Dendritic cell treated with granulocyte-macrophage colony-stimulating factor and Interleukin-4, amounts not matched to agents 40 ng/mL and 50 ng/mL, for 4 days (primary cell): ENCODE measurements around the gene LONP2.
"Not testable (repeated sequence)": the region's sequence is repeated elsewhere in the genome, so short reads cannot be mapped to it uniquely, and the experiment has no call there.

Experiments
- H3K27ac Mint-ChIP-seq: one replicate; pipeline ENCODE4 v1.8.0; 2022; ENCODE audit warnings: mild to moderate bottlenecking, mixed read lengths
- H3K27me3 Mint-ChIP-seq: one replicate; pipeline ENCODE4 v1.8.0; 2022; ENCODE audit warnings: mild to moderate bottlenecking, mixed read lengths
- H3K36me3 Mint-ChIP-seq: one replicate; pipeline ENCODE4 v1.8.0; 2022; ENCODE audit warnings: low read depth, mixed read lengths
- H3K4me1 Mint-ChIP-seq: one replicate; pipeline ENCODE4 v1.8.0; 2022; ENCODE audit warnings: low read depth, mixed read lengths
- H3K4me3 Mint-ChIP-seq: one replicate; pipeline ENCODE4 v1.8.0; 2022; ENCODE audit warnings: mild to moderate bottlenecking, moderate library complexity, mixed read lengths
- H3K9me3 Mint-ChIP-seq: one replicate; pipeline ENCODE4 v1.8.0; 2022; ENCODE audit warnings: mixed read lengths
- intact Hi-C: fragments of 100-400 bp; cut with micrococcal nuclease; formaldehyde crosslinking; loops from one replicate; pipeline ENCODE4 v1.15.0; 2022

The LONP2 gene

GRCh38 chr16:48366165-48367093 lies 122.3 kb downstream of the LONP2 start:
- peaks cover 38% of the 10 kb centered on the region for H3K36me3 Mint-ChIP-seq
- H3K27ac Mint-ChIP-seq: peak overlapping the region; percentile 94
- H3K4me1 Mint-ChIP-seq: peaks cover 73% of the 10 kb centered on the region
- intact Hi-C loops: loop anchor here (2.0 to 5.0 kb wide), 2 partner anchors 14 to 171 kb away; no protein-coding TSS in a partner anchor
- peak overlapping the region; percentile 85 for H3K4me3 Mint-ChIP-seq
- H3K27me3 Mint-ChIP-seq: no peaks in the 10 kb centered on the region
- H3K9me3 Mint-ChIP-seq: no peaks in the 10 kb centered on the region

- Mint-ChIP-seq H3K9me3 (no peaks in the 10 kb centered on the region), H3K27me3 (no peaks in the 10 kb centered on the region), H3K36me3 (peaks cover 27% of the 10 kb centered on the region), H3K4me3 (no peak overlapping the region), H3K27ac (peak overlapping the region; percentile 94), H3K4me1 (peaks cover 68% of the 10 kb centered on the region)
- intact Hi-C loops: loop anchor here (2.0 to 5.0 kb wide), 2 partner anchors 13 to 170 kb away; no protein-coding TSS in a partner anchor
Measured at GRCh38 chr16:48367441-48368049, 123.4 kb downstream of the LONP2 start.

GRCh38 chr16:48369765-48370164 lies 125.7 kb downstream of the LONP2 start:
- H3K27ac Mint-ChIP-seq: no peak overlapping the region
- H3K36me3 Mint-ChIP-seq: peaks cover 15% of the 10 kb centered on the region
- no peak overlapping the region for H3K4me3 Mint-ChIP-seq
- peaks cover 54% of the 10 kb centered on the region for H3K4me1 Mint-ChIP-seq
- no peaks in the 10 kb centered on the region for H3K9me3 Mint-ChIP-seq
- intact Hi-C loops: loop anchor here (5.0 kb wide), 1 partner anchor 168 kb away; no protein-coding TSS in a partner anchor
- no peaks in the 10 kb centered on the region for H3K27me3 Mint-ChIP-seq

- Mint-ChIP-seq H3K4me3 (no peak overlapping the region), H3K27ac (no peak overlapping the region), H3K27me3 (no peaks in the 10 kb centered on the region), H3K9me3 (no peaks in the 10 kb centered on the region), H3K36me3 (peaks cover 11% of the 10 kb centered on the region), H3K4me1 (peaks cover 50% of the 10 kb centered on the region)
- intact Hi-C loops: no loop called here
Measured at GRCh38 chr16:48370229-48370628, 126.1 kb downstream of the LONP2 start.

GRCh38 chr16:48370668-48371392 lies 126.7 kb downstream of the LONP2 start:
- H3K4me1 Mint-ChIP-seq: peaks cover 45% of the 10 kb centered on the region
- intact Hi-C loops, H3K27me3 Mint-ChIP-seq, H3K4me3 Mint-ChIP-seq, H3K9me3 Mint-ChIP-seq, H3K36me3 Mint-ChIP-seq, H3K27ac Mint-ChIP-seq: not testable (repeated sequence)

GRCh38 chr16:48371393-48371780 lies 127.3 kb downstream of the LONP2 start:
- H3K9me3 Mint-ChIP-seq: no peaks in the 10 kb centered on the region
- H3K27me3 Mint-ChIP-seq: no peaks in the 10 kb centered on the region
- H3K4me3 Mint-ChIP-seq: no peak overlapping the region
- H3K36me3 Mint-ChIP-seq: peaks cover 2% of the 10 kb centered on the region
- peaks cover 41% of the 10 kb centered on the region for H3K4me1 Mint-ChIP-seq
- H3K27ac Mint-ChIP-seq: no peak overlapping the region
- intact Hi-C loops: no loop called here

- no peak overlapping the region for H3K4me3 Mint-ChIP-seq
- intact Hi-C loops: no loop called here
- peaks cover 38% of the 10 kb centered on the region for H3K4me1 Mint-ChIP-seq
- H3K9me3 Mint-ChIP-seq: no peaks in the 10 kb centered on the region
- no peaks in the 10 kb centered on the region for H3K36me3 Mint-ChIP-seq
- no peak overlapping the region for H3K27ac Mint-ChIP-seq
- H3K27me3 Mint-ChIP-seq: no peaks in the 10 kb centered on the region
Measured at GRCh38 chr16:48372744-48373143, 128.6 kb downstream of the LONP2 start.

- Mint-ChIP-seq H3K36me3 (no peaks in the 10 kb centered on the region), H3K27ac (no peak overlapping the region), H3K4me1 (peaks cover 39% of the 10 kb centered on the region), H3K9me3 (no peaks in the 10 kb centered on the region), H3K4me3 (no peak overlapping the region), H3K27me3 (no peaks in the 10 kb centered on the region)
- intact Hi-C loops: no loop called here
Measured at GRCh38 chr16:48373258-48374029, 129.3 kb downstream of the LONP2 start.

- intact Hi-C loops: no loop called here
- no peaks in the 10 kb centered on the region for H3K9me3 Mint-ChIP-seq
- no peaks in the 10 kb centered on the region for H3K36me3 Mint-ChIP-seq
- no peaks in the 10 kb centered on the region for H3K27me3 Mint-ChIP-seq
- no peak overlapping the region for H3K4me3 Mint-ChIP-seq
- H3K27ac Mint-ChIP-seq: no peak overlapping the region
- peaks cover 47% of the 10 kb centered on the region for H3K4me1 Mint-ChIP-seq
Measured at GRCh38 chr16:48374255-48374654, 130.2 kb downstream of the LONP2 start.

GRCh38 chr16:48377301-48377700 lies 133.2 kb downstream of the LONP2 start:
- H3K27me3 Mint-ChIP-seq: not testable (repeated sequence)

GRCh38 chr16:48378276-48378675 lies 134.2 kb downstream of the LONP2 start:
- no peaks in the 10 kb centered on the region for H3K9me3 Mint-ChIP-seq
- H3K4me3 Mint-ChIP-seq: no peak overlapping the region
- intact Hi-C loops: no loop called here
- no peak overlapping the region for H3K27ac Mint-ChIP-seq
- peaks cover 59% of the 10 kb centered on the region for H3K4me1 Mint-ChIP-seq
- H3K27me3 Mint-ChIP-seq: no peaks in the 10 kb centered on the region
- peaks cover 15% of the 10 kb centered on the region for H3K36me3 Mint-ChIP-seq

More at GRCh38 chr16:48377301-48377700, 133.2 kb downstream of the LONP2 start:
- intact Hi-C loops, H3K27ac Mint-ChIP-seq, H3K4me3 Mint-ChIP-seq, H3K9me3 Mint-ChIP-seq: not testable (repeated sequence)
- peaks cover 13% of the 10 kb centered on the region for H3K36me3 Mint-ChIP-seq
- peaks cover 54% of the 10 kb centered on the region for H3K4me1 Mint-ChIP-seq

GRCh38 chr16:48378836-48379235 lies 134.7 kb downstream of the LONP2 start:
- peaks cover 21% of the 10 kb centered on the region for H3K36me3 Mint-ChIP-seq
- peak overlapping the region; percentile 5 for H3K27ac Mint-ChIP-seq
- H3K9me3 Mint-ChIP-seq: no peaks in the 10 kb centered on the region
- no peaks in the 10 kb centered on the region for H3K27me3 Mint-ChIP-seq
- intact Hi-C loops: no loop called here
- H3K4me3 Mint-ChIP-seq: peak overlapping the region; percentile 13
- peaks cover 65% of the 10 kb centered on the region for H3K4me1 Mint-ChIP-seq

- Mint-ChIP-seq H3K27me3 (no peaks in the 10 kb centered on the region), H3K9me3 (no peaks in the 10 kb centered on the region), H3K4me3 (no peak overlapping the region), H3K27ac (no peak overlapping the region), H3K4me1 (peaks cover 71% of the 10 kb centered on the region), H3K36me3 (peaks cover 33% of the 10 kb centered on the region)
- intact Hi-C loops: loop anchor here (2.0 kb wide), 1 partner anchor 14 kb away; no protein-coding TSS in a partner anchor
Measured at GRCh38 chr16:48381201-48381600, 137.1 kb downstream of the LONP2 start.
